DMS 273 (cell line): ENCODE results near the gene FBP2.
"Not testable (repeated sequence)": the region's sequence is repeated elsewhere in the genome, so short reads cannot be mapped to it uniquely, and the experiment has no call there.

ENCODE experiments used
- DNase-seq: peaks from one replicate; lab custom pipeline; 2025; ENCODE audit not compliant: unreplicated experiment; lab: John Stamatoyannopoulos, UW

The FBP2 gene

DNA sequence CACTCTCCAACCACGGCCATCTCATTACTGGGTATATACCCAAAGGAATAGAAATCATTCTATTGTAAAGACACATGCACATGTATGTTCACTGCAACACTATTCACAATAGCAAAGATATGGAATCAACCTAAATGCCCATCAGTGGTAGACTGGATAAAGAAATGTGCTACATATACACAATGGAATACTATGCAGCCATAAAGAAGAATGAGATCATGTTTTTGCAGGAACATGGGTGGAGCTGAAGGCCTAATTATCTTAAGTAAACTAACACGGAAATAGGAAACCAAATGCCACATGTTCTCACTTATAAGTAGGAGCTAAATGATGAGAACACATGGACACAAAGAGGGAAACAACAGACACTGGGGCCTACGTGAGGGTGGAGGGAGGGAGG lies 29.3 kb downstream of the FBP2 start:
- DNase-seq: peak; percentile 11

DNA sequence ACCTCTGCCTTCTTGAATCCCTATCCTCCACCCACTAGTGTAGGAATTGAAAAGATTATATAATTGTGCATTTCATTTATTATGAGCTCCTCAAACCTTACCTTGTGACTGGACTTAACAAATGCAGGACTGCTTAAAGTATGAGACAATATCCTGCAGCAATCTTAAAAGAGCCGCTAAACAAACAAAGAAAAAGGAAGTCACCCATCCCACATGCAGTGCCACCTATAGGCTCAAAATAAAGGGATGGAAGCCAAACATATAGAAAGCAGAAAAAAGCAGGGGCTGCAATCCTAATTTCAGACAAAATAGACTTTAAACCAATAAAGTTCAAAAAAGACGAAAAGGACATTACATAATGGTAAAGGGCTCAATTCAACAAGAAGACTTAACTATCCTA lies 30.1 kb downstream of the FBP2 start:
- no peak for DNase-seq

DNA sequence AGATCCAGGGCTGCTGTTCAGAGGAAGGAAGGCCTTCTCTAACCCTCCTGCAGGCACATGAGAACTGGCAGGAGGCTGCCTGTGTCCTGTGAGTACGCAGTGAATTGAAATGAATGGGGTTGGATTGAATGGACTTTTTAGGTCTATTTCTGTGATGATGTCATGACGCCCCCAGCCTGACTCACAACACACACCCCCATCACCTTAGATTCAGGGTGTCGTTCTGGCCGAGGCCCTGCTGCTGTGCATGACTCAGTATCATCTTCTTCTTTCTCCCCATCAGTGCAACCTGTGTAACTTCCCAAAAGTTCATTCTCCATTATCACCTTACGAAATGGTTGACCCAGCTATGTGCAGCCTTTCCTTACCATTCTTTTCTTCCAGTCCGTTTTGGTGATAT lies 33.4 kb downstream of the FBP2 start:
- DNase-seq: no peak

DNA sequence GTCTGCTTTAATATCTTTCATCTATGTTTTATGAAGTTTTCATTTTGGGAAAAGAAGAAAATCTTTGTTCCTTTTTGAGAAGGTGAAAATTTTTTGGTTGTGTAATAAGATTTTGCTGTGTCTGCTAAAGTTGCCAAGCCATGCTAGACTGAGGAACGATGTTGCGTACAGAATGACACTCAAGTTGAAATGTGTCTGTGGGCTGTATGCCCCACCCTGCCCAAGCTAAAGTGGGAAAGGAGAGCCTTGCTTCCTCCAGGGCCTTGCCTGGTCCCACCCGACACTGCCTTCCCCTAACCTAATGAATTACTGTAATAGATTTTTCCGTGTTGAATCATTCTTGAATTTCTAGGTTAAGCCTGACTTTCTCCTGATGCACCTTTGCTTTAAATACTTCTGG lies 36.2 kb downstream of the FBP2 start:
- DNase-seq: no peak

DNA sequence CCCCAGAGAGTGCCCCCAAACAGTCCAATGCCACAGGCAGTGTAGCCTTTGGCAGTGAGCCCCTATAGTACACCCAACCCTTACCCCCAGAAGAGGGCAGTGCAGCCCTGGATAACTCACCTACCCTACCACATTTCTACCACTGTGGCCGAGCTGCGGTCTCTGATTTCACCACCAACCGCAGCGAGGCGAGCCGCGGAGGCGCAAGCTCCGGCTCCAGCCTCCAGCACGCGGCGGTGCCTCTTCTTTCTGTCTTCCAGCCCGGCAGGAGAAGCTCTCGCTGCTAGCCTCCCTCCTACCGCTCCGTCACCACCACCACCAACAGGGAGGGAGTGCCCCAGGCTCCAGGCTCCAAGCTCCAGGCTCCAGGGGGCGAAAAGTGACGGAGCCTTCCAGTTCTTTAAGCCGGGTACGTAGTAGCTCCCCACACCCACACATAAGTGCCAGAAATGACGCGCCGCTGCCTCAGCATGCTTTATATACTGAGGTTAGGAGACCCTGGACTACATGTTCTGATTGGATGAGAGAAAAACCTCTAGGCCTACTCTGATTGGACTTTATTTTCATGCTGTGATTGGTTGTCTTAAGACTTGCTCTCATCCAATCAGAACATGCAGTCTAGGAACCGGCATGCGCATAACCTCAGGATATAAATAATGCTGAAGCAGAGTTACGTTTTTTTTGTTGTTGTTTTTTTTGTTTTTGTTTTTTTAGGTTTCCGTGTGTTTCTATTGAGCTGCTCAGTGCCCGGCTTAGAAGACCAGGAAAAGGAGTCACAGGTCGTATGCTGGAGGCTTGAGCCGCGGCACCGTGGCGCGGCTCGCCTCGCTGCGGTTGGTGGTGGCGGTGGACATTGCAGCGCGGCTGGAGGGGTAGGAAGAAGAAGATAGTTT lies 38.9 kb downstream of the FBP2 start, which contains the start of gene PCAT7:
Gene PCAT7 (plus strand): TSS at position 645 of the 893 bp plus-strand sequence.
- DNase-seq: peak; percentile 27

DNA sequence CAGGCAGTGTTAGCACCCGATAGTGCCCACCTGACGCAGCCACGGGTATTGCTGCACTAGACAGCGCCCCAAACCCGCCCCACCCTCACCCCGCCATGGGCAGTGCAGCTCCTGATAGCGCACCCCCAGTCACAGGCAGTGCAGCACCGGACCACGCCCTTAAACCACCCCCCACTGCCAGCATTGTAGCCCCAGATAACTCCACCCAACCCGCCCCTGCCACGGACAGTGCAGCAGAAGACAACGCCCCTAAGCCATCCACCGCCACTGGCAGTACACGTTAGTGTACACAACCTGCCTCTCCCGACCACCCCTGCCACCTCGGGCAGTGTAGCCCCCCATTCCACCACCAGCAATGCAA lies 39.6 kb downstream of the FBP2 start:
- no peak for DNase-seq

DNA sequence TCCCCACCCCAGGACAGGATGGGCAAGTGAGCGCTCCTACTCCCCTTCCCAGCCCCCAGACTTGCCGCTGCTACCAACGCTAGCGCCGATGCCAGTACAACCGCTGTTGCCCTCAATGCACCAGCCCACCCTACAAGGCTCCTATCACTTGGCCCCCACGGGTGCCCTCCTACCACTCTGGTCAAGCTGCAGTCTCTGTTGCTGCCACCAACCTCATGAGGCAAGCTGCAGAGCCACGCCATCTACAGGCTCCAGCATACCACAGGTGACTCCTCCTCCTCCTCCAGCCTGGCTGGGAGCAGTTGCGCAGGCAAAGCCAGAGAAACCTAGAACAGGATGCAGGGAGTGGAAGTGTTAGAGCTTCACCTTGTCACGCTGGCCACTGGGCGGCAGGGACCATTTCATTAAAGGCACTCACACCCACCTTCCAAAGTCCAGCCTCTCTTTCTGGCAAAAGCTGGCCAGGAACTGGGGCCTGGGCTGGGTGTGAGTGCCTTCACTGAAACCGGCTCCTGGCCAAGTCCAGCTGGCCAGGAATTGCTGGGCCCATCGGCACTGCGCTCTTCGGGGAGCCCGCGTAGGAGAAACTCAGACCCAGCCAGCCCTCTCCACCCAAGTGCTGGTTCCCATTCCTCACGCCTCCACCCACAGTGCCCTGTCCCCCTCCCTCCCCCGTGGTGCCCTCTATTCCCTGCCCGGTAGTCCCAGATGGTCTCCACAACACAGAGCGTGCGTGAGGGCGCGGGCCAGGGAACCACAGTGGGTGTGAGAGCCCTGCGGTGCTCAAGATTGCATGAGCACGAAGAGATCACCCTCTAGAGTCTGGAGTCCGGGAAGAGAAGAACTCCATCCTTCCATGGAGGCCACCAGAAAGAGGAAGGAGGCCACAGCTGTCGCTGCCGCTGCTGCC lies 40.3 kb downstream of the FBP2 start:
- no peak for DNase-seq

DNA sequence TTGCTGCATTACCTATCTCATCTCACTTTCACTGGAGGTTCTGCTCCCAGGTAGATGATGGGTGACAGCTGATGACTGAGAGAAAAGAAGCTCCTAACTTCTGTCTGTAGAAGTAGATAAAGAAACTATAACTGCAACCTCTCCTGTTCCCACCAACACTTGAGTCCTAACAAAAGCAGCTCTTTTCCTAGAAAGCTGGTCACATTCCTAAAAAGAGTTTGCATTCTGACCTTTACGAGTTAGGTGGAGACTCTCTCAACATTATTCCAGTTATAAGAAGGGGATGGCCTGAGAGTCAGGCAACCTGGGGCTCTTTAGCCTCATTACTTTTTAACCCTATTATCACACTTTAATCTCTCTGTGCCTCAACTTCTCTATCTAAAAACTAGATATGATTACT lies 47.7 kb downstream of the FBP2 start:
- no peak for DNase-seq

DNA sequence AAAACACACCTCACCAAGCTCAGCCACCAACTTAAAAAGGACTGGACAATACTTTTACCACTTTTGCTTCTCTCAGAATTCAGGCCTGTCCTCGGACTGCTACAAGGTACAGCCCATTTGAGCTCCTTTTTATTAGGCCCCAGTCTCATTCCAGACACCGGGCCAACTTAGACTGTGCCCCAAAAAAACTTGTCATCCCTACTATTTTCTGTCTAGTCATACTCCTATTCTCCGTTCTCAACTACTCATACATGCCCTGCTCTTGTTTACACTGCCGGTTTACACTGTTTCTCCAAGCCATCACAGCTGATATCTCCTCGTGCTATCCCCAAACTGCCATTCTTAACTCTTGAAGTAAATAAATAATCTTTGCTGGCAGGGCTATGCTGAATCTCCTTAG lies 49.3 kb downstream of the FBP2 start:
- not testable (repeated sequence) for DNase-seq

DNA sequence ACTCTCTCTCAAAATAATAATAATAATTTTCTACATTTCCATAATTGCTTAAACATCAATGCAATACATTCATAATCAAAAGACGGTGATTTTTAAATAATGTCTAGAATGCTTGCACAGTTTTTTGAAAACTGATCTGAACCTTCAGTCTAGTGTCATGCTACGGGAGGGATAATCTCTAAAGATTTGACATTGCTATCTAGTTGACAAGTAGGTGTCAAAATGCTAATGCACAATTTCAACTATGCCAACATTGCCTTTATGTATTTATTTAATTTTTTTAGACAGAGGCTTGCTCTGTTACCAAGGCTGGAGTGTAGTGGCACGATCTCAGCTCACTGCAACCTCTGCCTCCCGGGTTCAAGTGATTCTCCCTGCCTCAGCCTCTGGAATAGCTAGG lies 54.7 kb downstream of the FBP2 start:
- no peak for DNase-seq

DNA sequence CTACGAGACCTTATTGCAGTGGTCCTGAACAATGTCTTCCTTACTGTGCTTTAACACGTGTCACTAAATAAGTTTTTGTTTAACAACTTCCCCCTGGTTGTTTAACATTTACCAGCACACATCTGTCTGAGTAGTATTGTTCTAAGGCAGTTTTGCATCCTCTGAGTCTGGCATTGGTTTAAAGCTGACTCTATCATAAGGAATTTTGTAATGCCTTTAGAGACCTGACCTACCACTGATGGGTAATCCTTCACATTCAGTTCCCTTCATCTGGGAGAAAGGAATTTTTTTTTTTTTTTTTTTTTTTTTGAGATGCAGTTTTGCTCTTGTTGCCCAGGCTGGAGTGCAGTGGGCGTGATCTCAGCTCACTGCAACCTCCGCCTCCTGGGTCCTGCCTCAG lies 58.7 kb downstream of the FBP2 start:
- DNase-seq: no peak

DNA sequence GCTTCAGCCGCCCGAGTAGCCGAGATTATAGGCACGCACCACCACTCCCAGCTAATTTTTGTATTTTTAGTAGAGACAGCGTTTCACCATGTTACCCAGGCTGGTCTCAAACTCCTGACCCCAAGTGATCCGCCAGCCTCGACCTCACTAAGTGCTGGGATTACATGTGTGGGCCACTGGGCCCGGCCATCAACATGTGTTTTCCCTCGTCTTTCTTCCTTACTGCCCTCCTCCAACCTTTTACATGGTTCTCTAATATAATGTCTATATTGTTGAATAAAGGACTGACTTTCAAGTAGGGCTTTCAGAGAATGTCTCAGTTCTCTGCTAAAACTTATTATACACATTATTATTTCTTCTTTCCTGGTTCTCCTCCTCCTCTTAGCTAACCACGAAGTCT lies 60.0 kb downstream of the FBP2 start:
- no peak for DNase-seq

DNA sequence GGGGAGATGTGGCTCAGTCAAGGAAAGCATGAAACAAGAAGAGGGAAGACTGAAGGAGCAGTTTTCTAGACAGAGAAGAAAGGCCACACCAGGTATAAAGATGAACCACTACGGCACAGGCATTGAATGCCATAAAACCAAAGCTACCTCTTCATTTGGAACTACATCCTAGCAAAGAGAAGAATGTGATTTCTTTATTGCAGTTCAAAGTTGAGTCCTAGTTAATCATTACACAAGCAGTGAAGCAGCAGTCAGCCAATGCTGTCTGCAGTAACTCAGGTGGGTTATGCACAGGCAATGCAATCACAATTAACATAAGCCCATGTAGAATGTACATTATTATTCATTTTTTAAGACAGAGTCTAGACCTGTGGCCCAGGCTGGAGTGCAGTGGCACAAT lies 60.5 kb downstream of the FBP2 start:
- no peak for DNase-seq

DNA sequence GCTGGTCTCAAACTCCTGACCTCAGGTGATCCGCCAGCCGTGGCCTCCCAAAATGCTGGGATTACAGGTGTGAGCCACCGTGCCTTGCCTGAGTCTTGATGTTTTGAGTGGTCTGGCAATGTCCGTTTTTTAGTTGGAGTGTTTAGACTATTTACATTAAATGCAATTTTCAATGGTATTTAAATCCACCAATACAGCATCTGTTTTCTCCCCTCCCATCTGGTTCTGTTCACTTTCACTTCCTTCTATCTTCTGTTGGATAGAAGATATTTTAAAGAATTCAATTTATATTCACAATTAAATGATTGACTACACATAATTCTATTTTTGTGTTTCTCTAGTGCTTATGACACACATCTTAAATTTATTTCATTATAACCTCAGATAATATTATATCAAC lies 64.7 kb downstream of the FBP2 start:
- DNase-seq: no peak

DNA sequence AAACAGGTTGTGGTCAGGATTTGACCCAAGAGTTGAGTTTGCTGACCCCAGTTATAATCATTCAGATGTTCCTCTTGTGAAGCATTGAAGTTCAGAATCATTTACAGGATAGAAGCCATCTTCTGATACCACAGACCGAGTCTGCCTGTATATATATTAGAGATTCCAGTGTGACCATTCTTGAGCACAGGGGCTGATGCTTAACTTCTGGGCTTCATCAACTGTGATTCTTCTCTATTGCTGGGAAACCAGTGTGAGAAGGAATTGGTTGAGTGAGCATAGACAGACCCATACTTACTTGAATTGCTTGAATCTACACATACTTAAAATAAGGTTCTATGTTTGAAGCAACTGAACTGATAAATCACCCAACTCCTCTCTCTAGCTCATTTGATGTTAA lies 66.7 kb downstream of the FBP2 start:
- no peak for DNase-seq

DNA sequence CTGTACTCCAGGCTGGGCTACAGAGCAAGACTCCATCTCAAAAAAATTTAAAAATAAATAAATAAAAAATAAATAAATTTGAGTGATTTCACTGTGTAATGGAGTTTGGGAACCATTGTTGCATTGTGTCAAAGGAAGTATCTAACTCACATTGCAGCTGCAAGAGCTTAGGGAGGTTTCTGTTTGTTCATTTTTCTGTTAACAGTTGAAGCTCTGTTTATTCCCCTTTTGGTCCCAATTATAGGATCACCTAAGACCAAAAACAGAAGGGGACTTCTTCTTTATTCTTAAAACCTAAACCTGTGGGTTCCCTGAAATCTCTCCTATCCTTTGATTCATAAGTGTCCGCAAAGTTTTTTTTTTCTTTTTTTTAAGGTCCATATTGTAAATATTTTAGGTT lies 67.4 kb downstream of the FBP2 start:
- DNase-seq: no peak

DNA sequence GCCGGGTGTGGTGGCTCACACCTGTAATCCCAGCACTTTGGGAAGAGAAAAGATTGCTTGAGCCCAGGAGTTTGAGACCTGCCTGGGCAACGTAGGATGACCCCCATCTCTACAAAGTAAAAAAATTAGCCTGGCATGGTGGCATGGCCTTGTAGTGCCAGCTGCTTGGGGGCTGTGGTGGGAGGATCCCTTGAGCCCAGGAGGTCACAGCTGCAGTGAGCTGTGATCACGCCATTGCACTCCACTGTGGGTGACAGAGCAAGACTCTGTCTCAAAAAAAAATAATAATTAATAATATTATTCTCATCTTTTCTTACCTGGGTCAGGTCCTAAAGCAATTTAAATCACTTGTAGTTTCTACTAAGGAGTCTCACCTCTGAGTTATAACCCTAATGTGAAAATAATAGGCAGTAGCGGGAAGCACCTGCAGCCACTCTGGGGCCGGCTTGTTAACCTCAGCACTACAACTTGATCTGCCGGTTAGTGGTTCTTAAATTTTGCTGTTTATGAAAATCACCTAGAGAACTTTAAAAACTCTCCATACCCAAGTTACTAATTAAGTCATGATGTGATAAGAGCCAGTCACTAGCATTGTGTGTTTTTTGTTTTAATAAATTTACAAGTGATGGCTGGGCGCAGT lies 68.1 kb downstream of the FBP2 start:
- DNase-seq: no peak

DNA sequence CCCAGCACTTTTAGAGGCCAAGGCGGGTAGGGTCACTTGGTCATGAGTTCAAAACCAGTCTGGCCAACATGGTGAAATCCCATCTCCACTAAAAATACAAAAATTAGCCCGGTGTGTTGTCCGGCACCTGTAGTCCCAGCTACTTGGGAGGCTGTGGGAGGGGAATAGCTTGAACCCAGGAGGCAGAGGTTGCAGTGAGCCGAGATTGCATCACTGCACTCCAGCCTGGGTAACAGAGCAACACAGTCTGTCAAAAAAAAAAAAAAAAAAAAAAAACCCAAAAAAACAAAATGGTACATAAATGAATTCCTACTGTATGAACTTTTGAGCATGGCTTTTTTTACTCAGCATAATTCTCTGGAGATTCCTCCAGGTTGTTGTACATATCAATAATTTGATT lies 76.4 kb downstream of the FBP2 start:
- DNase-seq: no peak

DNA sequence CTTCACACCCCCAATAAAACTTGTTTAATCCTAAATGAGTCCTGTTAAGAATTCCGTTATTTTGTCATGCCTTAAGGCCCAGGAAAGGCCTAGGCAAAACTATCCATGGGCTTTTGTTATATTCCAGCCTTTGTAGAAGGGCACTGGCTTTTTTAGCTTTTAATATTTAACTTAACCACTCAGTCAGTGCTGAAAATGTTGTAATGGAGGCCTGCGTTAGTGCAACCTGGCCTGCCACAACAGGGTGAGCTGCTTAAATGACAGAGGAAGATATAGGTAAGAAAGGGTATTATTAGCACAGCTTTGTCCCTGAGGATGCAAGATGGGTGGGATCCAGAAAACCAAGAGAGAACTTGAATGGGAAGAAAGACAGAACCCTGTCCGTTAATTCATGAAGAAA lies 78.9 kb downstream of the FBP2 start:
- DNase-seq: no peak

DNA sequence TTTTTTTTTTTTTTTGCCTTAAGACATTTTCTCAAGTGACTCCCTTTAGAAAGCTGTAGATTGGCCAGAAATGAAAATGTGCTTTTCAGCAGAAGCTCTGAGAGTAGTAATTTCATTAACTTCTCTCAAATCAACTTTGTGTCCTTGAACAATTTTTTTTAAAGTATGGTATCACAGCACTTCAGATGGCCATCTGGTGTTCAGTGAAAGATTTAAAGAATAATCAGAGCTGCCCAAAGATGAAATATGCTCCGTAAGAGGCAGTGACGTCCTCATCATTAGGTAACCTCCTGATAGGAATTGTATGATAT lies 81.7 kb downstream of the FBP2 start:
- no peak for DNase-seq

DNA sequence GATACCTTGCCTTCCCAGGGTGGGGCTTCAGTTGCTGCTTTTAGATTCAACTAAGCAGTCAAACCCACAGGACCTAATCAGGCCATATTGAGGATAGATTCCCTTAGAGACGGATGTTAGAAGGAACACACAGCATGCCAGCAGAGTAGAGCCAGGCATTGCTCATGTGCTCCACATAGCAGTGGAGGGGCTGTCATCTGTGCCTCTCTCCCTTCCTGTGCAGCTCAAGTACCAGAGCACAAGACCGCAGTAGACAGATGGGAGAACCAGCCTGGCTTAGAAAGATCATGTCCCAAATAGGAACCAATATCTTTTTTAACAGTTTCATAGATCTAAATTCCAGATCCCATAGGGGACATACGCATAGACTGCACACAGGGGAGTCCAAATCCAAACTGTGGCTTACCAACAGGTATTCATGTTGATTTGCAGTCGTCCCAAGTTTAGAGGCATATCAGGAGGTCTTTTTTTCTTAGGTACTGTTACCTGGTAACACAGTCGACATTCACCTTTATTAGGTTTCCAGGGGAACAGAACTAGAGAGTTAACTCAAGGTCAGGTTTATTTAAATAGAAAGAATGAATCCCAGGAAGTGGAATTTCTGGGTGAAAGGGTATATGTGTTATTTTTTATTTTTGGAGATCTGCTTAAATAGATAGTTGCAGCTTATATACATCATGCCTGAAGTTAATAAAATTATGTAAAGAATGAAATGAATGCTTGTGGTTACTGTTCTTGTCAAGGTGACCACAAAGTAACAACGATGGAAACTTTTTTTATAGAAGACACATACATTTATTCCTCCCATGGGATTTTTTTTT lies 82.3 kb downstream of the FBP2 start:
- peak; percentile 20 for DNase-seq
